WTC11 (cell line): ENCODE data around the gene MOV10.

ENCODE experiments used
- ATF1 ChIP-seq: sonication (generic); formaldehyde crosslinking; IDR thresholded peaks from 2 replicates; pipeline ENCODE4 v1.8.1; 2023; ENCODE audit warnings: mild to moderate bottlenecking, moderate library complexity, missing genetic modification reagents
- TF ChIP-seq, protein P1 (sequence below): fragments of 200-600 bp; IDR thresholded peaks from 2 replicates; pipeline ENCODE4 v1.8.0; 2022; ENCODE audit warnings: antibody characterized with exemption
- TF ChIP-seq, protein P2 (sequence below): sonication (generic); formaldehyde crosslinking; conservative IDR thresholded peaks from 2 replicates; pipeline ENCODE4 v1.8.1; 2023; ENCODE audit warnings: mild to moderate bottlenecking, low read depth, missing genetic modification reagents, moderate library complexity

DNA sequence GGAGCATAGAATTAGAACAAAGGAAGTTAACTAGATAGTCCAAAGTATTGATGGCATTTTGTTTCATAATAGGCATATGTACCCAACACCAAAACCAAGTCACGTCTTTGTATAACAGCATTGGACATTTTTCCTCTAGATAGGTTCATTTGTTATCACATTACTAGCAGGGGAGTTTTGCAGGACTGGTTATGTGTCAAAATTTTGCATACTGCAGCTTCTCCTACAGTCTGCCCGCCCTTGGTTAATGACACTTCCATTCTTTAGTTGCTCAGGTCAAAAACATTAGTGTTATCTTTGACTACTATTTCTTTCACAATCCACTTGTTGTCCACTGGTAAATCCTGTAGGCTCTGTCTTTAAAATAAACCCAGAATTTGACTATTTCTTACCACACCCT is 45.9 kb upstream of the MOV10 start:
- TF ChIP-seq, protein P1, sequence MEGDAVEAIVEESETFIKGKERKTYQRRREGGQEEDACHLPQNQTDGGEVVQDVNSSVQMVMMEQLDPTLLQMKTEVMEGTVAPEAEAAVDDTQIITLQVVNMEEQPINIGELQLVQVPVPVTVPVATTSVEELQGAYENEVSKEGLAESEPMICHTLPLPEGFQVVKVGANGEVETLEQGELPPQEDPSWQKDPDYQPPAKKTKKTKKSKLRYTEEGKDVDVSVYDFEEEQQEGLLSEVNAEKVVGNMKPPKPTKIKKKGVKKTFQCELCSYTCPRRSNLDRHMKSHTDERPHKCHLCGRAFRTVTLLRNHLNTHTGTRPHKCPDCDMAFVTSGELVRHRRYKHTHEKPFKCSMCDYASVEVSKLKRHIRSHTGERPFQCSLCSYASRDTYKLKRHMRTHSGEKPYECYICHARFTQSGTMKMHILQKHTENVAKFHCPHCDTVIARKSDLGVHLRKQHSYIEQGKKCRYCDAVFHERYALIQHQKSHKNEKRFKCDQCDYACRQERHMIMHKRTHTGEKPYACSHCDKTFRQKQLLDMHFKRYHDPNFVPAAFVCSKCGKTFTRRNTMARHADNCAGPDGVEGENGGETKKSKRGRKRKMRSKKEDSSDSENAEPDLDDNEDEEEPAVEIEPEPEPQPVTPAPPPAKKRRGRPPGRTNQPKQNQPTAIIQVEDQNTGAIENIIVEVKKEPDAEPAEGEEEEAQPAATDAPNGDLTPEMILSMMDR = no peak
- TF ChIP-seq, protein P2, sequence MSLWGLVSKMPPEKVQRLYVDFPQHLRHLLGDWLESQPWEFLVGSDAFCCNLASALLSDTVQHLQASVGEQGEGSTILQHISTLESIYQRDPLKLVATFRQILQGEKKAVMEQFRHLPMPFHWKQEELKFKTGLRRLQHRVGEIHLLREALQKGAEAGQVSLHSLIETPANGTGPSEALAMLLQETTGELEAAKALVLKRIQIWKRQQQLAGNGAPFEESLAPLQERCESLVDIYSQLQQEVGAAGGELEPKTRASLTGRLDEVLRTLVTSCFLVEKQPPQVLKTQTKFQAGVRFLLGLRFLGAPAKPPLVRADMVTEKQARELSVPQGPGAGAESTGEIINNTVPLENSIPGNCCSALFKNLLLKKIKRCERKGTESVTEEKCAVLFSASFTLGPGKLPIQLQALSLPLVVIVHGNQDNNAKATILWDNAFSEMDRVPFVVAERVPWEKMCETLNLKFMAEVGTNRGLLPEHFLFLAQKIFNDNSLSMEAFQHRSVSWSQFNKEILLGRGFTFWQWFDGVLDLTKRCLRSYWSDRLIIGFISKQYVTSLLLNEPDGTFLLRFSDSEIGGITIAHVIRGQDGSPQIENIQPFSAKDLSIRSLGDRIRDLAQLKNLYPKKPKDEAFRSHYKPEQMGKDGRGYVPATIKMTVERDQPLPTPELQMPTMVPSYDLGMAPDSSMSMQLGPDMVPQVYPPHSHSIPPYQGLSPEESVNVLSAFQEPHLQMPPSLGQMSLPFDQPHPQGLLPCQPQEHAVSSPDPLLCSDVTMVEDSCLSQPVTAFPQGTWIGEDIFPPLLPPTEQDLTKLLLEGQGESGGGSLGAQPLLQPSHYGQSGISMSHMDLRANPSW (CRISPR knock-in tag) = no peak
- no peak for TF ChIP-seq ATF1
